Panc1 (cell line): Measurements from ENCODE around the gene ST3GAL5. TPM values are rescaled to one million over a fixed set of nuclear protein-coding genes. Genes with fewer than 3 reads are reported as not detected.

Source experiments
- ATAC-seq: fragments of 200-7000 bp; cut with Tn5 transposase; 2 replicates; pipeline ENCODE4 v1.9.1; 2020; ENCODE audit warnings: mild to moderate bottlenecking, moderate library complexity
- BruUV-seq: library from RNA; stranded (reverse); fragments of 400-500 nt; replicated peaks from 2 replicates; lab custom pipeline; 2021; lab: Mats Ljungman, UMichigan
- CTCF ChIA-PET: fragments of 300-600 bp; sonication (Branson Sonifier 250); formaldehyde crosslinking; loops from one replicate; lab custom pipeline; 2022; ENCODE audit warnings: antibody characterized with exemption; lab: Charles Lee
- POLR2A ChIA-PET: fragments of 300-600 bp; sonication (Branson Sonifier 250); formaldehyde crosslinking; loops from one replicate; lab custom pipeline; 2022; ENCODE audit warnings: antibody characterized with exemption; lab: Charles Lee
- DNase-seq: peaks from one replicate; pipeline ENCODE4 v3.0.0-alpha.2; 2010; ENCODE audit warnings: low read depth, low spot score
- H3K27ac ChIP-seq: 2 replicates; pipeline ENCODE4 v1.5.1; 2011; ENCODE audit warnings: mild to moderate bottlenecking, low read length, inconsistent platforms
- H3K27me3 ChIP-seq: fragments of 200-500 bp; sonication (Bioruptor generic); 2 replicates; pipeline ENCODE4 v1.6.0; 2014; ENCODE audit warnings: low read length, inconsistent platforms; ENCODE audit not compliant: control insufficient read depth, insufficient read depth
- H3K36me3 ChIP-seq: fragments of 200-500 bp; sonication (Bioruptor generic); 2 replicates; pipeline ENCODE4 v1.5.1; 2014; ENCODE audit warnings: inconsistent platforms, mild to moderate bottlenecking, low read length, moderate library complexity; ENCODE audit not compliant: control insufficient read depth, insufficient read depth
- H3K4me1 ChIP-seq: 2 replicates; pipeline ENCODE4 v1.5.1; 2011; ENCODE audit warnings: inconsistent platforms, mild to moderate bottlenecking, low read length, moderate library complexity; ENCODE audit not compliant: control insufficient read depth, insufficient read depth
- H3K4me3 ChIP-seq, 2 experiments: 2 replicates each; pipeline ENCODE4 v1.5.1; 2011 to 2012; ENCODE audit warnings: low read depth in 2 of 2, low read length in 2 of 2, mild to moderate bottlenecking in 2 of 2, inconsistent platforms in 1 of 2, moderate library complexity in 1 of 2
- H3K9me3 ChIP-seq: fragments of 200-500 bp; sonication (Bioruptor generic); 2 replicates; pipeline ENCODE4 v1.5.1; 2014; ENCODE audit warnings: low read depth, mild to moderate bottlenecking, inconsistent platforms, low read length, moderate library complexity; ENCODE audit not compliant: control insufficient read depth, insufficient read depth
- POLR2AphosphoS5 ChIP-seq: IDR thresholded peaks from 2 replicates; pipeline ENCODE4 v1.6.1; 2012; ENCODE audit warnings: mild to moderate bottlenecking, low read depth, low read length, moderate library complexity
- SIN3A ChIP-seq: IDR thresholded peaks from 2 replicates; pipeline ENCODE4 v1.6.1; 2012; ENCODE audit warnings: low read depth, mild to moderate bottlenecking, low read length, moderate library complexity, borderline replicate concordance; ENCODE audit not compliant: insufficient read depth
- TCF7L2 ChIP-seq: IDR thresholded peaks from 2 replicates; pipeline ENCODE4 v1.6.1; 2011; ENCODE audit warnings: mild to moderate bottlenecking, low read depth, low read length, inconsistent platforms
- in situ Hi-C: cut with HindIII; loops from 2 replicates; pipeline ENCODE4 v1.10.0; 2016; ENCODE audit warnings: low sequenced_read_pairs, low pct_unique_long_range_greater_than_20kb
- intact Hi-C: fragments of 100-400 bp; cut with micrococcal nuclease; formaldehyde crosslinking; loops from one replicate; pipeline ENCODE4 v1.10.0; 2022; ENCODE audit not compliant: unreplicated experiment
- total RNA-seq: library from RNA; stranded (reverse); gene quantifications from one replicate; pipeline ENCODE4 v1.2.1, GENCODE V29; 2021; ENCODE audit not compliant: unreplicated experiment
- TF ChIP-seq, protein P1 (sequence below): fragments of 450-650 bp; IDR thresholded peaks from 2 replicates; pipeline ENCODE4 v1.5.1; 2017; ENCODE audit warnings: mild to moderate bottlenecking
- TF ChIP-seq, protein P2 (sequence below), 2 experiments: IDR thresholded peaks; 2 replicates each; pipeline ENCODE4 v1.6.1; 2011 to 2012; ENCODE audit warnings: low read depth in 2 of 2, control low read depth in 1 of 2, low read length in 1 of 2, mild to moderate bottlenecking in 1 of 2, moderate library complexity in 1 of 2; ENCODE audit not compliant: insufficient read depth in 1 of 2

ST3GAL5 gene
- total RNA-seq, 1 experiment from 2014 or later, result 5.0 TPM

DNA sequence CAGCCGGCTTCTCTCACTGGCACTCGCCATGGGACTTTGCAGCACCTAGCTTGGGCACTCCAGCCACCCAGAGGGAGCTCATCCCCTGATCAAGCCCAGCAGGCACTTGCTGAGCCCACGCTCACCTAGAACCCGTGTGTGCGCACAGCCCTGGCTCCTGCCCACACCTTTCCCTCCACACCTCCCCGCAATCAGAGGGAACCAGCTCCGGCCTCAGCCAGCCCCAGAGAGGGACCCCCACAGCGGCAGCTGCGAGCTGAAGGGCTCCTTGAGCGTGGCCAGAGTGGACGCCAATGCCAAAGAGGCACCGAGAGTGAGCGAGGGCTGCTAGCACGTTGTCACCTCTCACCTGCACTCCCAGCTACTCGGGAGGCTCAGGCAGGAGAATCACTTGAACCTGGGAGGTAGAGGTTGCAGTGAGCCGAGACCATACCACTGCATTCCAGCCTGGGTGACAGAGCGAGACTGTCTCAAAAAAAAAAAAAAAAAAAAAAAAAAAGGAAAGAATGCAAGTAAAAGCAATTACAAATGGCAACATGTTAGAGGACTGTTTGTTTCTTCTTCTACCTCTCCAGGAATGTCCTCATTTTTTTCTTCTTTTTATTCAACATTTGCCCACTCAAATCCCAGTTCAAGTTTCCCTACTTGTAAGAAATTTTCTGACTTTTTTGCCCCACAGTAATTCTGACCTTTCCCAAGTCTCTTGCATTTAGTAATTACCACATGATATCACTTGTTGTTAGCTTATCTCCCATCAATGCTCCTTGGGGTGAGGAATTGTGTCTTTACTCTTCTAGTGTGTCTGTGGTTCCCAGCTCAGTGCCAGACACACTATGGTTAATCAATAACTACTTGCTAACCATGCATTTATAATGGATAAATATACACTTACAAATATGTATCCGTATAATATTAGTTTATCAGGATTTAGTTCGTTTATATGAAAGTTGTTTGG, 40.6 kb upstream of the ST3GAL5 start:
- BruUV-seq, result no TSS peak
- intact Hi-C loops (no loop called here), in situ Hi-C loops (no loop called here)
- ATAC-seq, result no peak
- no peak overlapping the region for H3K27ac ChIP-seq
- TF ChIP-seq SIN3A, result no peak
- TF ChIP-seq, protein P1, sequence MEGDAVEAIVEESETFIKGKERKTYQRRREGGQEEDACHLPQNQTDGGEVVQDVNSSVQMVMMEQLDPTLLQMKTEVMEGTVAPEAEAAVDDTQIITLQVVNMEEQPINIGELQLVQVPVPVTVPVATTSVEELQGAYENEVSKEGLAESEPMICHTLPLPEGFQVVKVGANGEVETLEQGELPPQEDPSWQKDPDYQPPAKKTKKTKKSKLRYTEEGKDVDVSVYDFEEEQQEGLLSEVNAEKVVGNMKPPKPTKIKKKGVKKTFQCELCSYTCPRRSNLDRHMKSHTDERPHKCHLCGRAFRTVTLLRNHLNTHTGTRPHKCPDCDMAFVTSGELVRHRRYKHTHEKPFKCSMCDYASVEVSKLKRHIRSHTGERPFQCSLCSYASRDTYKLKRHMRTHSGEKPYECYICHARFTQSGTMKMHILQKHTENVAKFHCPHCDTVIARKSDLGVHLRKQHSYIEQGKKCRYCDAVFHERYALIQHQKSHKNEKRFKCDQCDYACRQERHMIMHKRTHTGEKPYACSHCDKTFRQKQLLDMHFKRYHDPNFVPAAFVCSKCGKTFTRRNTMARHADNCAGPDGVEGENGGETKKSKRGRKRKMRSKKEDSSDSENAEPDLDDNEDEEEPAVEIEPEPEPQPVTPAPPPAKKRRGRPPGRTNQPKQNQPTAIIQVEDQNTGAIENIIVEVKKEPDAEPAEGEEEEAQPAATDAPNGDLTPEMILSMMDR, result no peak
- TF ChIP-seq, protein P2, sequence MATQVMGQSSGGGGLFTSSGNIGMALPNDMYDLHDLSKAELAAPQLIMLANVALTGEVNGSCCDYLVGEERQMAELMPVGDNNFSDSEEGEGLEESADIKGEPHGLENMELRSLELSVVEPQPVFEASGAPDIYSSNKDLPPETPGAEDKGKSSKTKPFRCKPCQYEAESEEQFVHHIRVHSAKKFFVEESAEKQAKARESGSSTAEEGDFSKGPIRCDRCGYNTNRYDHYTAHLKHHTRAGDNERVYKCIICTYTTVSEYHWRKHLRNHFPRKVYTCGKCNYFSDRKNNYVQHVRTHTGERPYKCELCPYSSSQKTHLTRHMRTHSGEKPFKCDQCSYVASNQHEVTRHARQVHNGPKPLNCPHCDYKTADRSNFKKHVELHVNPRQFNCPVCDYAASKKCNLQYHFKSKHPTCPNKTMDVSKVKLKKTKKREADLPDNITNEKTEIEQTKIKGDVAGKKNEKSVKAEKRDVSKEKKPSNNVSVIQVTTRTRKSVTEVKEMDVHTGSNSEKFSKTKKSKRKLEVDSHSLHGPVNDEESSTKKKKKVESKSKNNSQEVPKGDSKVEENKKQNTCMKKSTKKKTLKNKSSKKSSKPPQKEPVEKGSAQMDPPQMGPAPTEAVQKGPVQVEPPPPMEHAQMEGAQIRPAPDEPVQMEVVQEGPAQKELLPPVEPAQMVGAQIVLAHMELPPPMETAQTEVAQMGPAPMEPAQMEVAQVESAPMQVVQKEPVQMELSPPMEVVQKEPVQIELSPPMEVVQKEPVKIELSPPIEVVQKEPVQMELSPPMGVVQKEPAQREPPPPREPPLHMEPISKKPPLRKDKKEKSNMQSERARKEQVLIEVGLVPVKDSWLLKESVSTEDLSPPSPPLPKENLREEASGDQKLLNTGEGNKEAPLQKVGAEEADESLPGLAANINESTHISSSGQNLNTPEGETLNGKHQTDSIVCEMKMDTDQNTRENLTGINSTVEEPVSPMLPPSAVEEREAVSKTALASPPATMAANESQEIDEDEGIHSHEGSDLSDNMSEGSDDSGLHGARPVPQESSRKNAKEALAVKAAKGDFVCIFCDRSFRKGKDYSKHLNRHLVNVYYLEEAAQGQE (IDR thresholded peaks at IDR 0.05; ENCODE audit: insufficient read depth in 1 of 2, low read depth in 2 of 2, low read length in 1 of 2), result no peak
- TF ChIP-seq TCF7L2, result no peak
- no peak for TF ChIP-seq POLR2AphosphoS5
- CTCF ChIA-PET, result no interaction called here
- no peaks in the 10 kb centered on the region for H3K27me3 ChIP-seq
- POLR2A ChIA-PET, result no interaction called here
- DNase-seq, result no peak
- H3K36me3 ChIP-seq, result no peaks in the 10 kb centered on the region
- no peak overlapping the region for H3K4me3 ChIP-seq
- no peaks in the 10 kb centered on the region for H3K9me3 ChIP-seq
- H3K4me1 ChIP-seq, result peaks cover 3% of the 10 kb centered on the region; the same call in 1 of the 2 replicates

DNA sequence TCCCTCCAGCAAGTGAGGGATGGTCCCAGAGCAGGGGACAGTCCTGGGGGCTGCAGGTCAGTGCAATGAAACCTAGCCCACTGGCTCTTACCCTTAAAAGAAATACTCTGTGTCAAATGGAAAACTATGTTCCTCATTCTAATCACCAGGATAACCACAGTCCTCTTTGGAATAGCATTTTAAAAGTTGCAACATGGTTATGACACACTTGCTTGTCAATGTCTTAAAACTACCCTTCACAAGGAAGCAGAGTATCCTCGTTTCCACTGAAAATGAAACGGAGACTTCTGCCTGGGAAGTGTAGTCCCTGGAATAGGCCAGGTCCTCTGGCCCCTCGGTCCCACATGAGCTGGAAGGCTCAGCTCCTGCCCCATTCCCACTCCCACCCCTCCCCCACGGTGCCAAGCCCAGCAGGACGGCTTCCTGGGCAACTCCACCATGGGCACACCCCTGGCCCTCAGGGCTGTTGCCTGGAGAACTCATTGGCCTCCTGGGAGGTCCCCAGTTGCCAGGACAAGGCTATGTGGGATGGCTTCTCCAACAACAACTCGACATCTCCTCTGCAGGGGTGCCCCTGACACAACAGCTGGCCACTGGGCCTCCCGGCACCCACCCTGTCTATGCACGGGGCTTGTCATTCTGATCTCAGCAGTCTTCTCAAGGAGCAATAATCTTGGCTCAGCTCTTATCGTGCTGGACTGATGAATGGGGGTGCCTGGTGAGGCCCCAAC, 38.3 kb upstream of the ST3GAL5 start:
- DNase-seq (no peak), ATAC-seq (no peak)
- no peak overlapping the region for H3K27ac ChIP-seq
- H3K4me1 ChIP-seq, result peaks cover 3% of the 10 kb centered on the region; the same call in 1 of the 2 replicates
- ChIA-PET POLR2A (no interaction called here), CTCF (no interaction called here)
- in situ Hi-C loops (no loop called here), intact Hi-C loops (no loop called here)
- H3K4me3 ChIP-seq, result no peak overlapping the region
- BruUV-seq, result no TSS peak
- TF ChIP-seq TCF7L2, result no peak
- TF ChIP-seq, protein P2 (IDR thresholded peaks at IDR 0.05; ENCODE audit: insufficient read depth in 1 of 2, low read depth in 2 of 2, low read length in 1 of 2), result no peak
- no peak for TF ChIP-seq SIN3A
- TF ChIP-seq, protein P1, result no peak
- TF ChIP-seq POLR2AphosphoS5, result no peak
- H3K36me3 ChIP-seq, result no peaks in the 10 kb centered on the region
- H3K27me3 ChIP-seq, result no peaks in the 10 kb centered on the region
- H3K9me3 ChIP-seq, result no peaks in the 10 kb centered on the region
